Smooth muscle cell (in vitro differentiated cells): Measurements from ENCODE around the gene EXOC4. TPM values are rescaled to one million over a fixed set of nuclear protein-coding genes. Genes with fewer than 3 reads are reported as not detected.

ENCODE experiments used
- DNase-seq: peaks from one replicate; lab custom pipeline; 2025; ENCODE audit not compliant: unreplicated experiment; lab: John Stamatoyannopoulos, UW
- H2AFZ ChIP-seq: fragments of 200-600 bp; sonication (generic); 2 replicates; pipeline ENCODE4 v1.6.0; 2016; ENCODE audit warnings: antibody characterized with exemption, low read depth, mild to moderate bottlenecking
- H3F3A ChIP-seq: fragments of 200-600 bp; sonication (generic); 2 replicates; pipeline ENCODE4 v1.6.0; 2017; ENCODE audit warnings: antibody characterized with exemption, low read depth
- H3K27ac ChIP-seq: fragments of 200-600 bp; sonication (generic); 2 replicates; pipeline ENCODE4 v1.5.1; 2016; ENCODE audit warnings: low read depth, mild to moderate bottlenecking
- H3K27me3 ChIP-seq: fragments of 200-600 bp; sonication (generic); 2 replicates; pipeline ENCODE4 v1.6.1; 2016; ENCODE audit warnings: low read depth, mild to moderate bottlenecking
- H3K36me3 ChIP-seq: fragments of 200-600 bp; sonication (generic); 2 replicates; pipeline ENCODE4 v1.5.1; 2016; ENCODE audit warnings: low read depth
- H3K4me1 ChIP-seq: fragments of 200-600 bp; sonication (generic); 2 replicates; pipeline ENCODE4 v1.5.1; 2016; ENCODE audit warnings: low read depth
- H3K4me2 ChIP-seq: fragments of 200-600 bp; sonication (generic); 2 replicates; pipeline ENCODE4 v1.6.0; 2016; ENCODE audit warnings: mild to moderate bottlenecking
- H3K4me3 ChIP-seq: fragments of 200-600 bp; sonication (generic); 2 replicates; pipeline ENCODE4 v1.5.1; 2016; ENCODE audit warnings: mild to moderate bottlenecking
- H3K79me2 ChIP-seq: fragments of 200-600 bp; sonication (generic); 2 replicates; pipeline ENCODE4 v1.6.0; 2016; ENCODE audit warnings: low read depth, mild to moderate bottlenecking
- H3K9ac ChIP-seq: fragments of 200-600 bp; sonication (generic); 2 replicates; pipeline ENCODE4 v1.6.0; 2016; ENCODE audit warnings: low read depth
- H3K9me3 ChIP-seq: fragments of 200-600 bp; sonication (generic); replicated peaks from 2 replicates; pipeline ENCODE4 v1.5.1; 2016; ENCODE audit warnings: low read depth
- H4K20me1 ChIP-seq: fragments of 200-600 bp; sonication (generic); 2 replicates; pipeline ENCODE4 v1.6.0; 2016; ENCODE audit warnings: low read depth
- CTCF ChIP-seq: fragments of 200-600 bp; sonication (generic); IDR thresholded peaks from 2 replicates; pipeline ENCODE4 v1.5.1; 2017; ENCODE audit warnings: borderline replicate concordance, mild to moderate bottlenecking, antibody characterized with exemption; ENCODE audit not compliant: insufficient read depth, poor library complexity, severe bottlenecking
- WGBS: methylation state at CpG from one replicate; pipeline ENCODE4 v1.1.7; 2016; ENCODE audit warnings: low lambda C conversion rate; 5-methylcytosine and 5-hydroxymethylcytosine counted together
- polyA plus RNA-seq: library from polyadenylated mRNA; unstranded; fragments of >200 nt; fragmentation: Nextera tagmentation; extraction: Ambion mirVana; gene quantifications from 2 replicates; pipeline ENCODE4 v1.2.1, GENCODE V29; 2016
- total RNA-seq: library from RNA; depleted of rRNA; stranded (reverse); fragments of >200 nt; gene quantifications from 2 replicates; pipeline ENCODE4 v1.2.3, GENCODE V29; 2014

EXOC4 gene
- total and polyA plus RNA-seq, 2 experiments from 2014 or later: 21.5 to 47.1 TPM

- WGBS: 92% methylated on average over 5 of the region's 5 CpGs
- Histone ChIP-seq H3K79me2 (no peaks in the 10 kb centered on the region), H3K27me3 (no peaks in the 10 kb centered on the region), H2AFZ (no peak overlapping the region), H4K20me1 (peaks cover 6% of the 10 kb centered on the region), H3K4me3 (no peak overlapping the region), H3F3A (no peaks in the 10 kb centered on the region), H3K27ac (no peak overlapping the region), H3K36me3 (no peaks in the 10 kb centered on the region), H3K4me2 (no peak overlapping the region), H3K9me3 (no peaks in the 10 kb centered on the region), H3K4me1 (no peaks in the 10 kb centered on the region), H3K9ac (no peak overlapping the region)
- TF ChIP-seq CTCF: no peak
- DNase-seq: no peak
These were observed 310.4 kb downstream of the EXOC4 start for GRCh38 chr7:133563251-133563650.

GRCh38 chr7:133564484-133564883 is 311.6 kb downstream of the EXOC4 start:
- WGBS: 91% methylated on average over 2 of the region's 2 CpGs
- no peaks in the 10 kb centered on the region for H3K4me1 ChIP-seq
- no peak overlapping the region for H3K27ac ChIP-seq
- no peak for TF ChIP-seq CTCF
- H3K36me3 ChIP-seq: no peaks in the 10 kb centered on the region
- no peak for DNase-seq
- no peak overlapping the region for H2AFZ ChIP-seq
- H3K9ac ChIP-seq: no peak overlapping the region
- H3K9me3 ChIP-seq: no peaks in the 10 kb centered on the region
- no peaks in the 10 kb centered on the region for H3K27me3 ChIP-seq
- peaks cover 7% of the 10 kb centered on the region for H4K20me1 ChIP-seq
- H3K4me2 ChIP-seq: no peak overlapping the region
- H3F3A ChIP-seq: no peaks in the 10 kb centered on the region
- H3K79me2 ChIP-seq: no peaks in the 10 kb centered on the region
- H3K4me3 ChIP-seq: no peak overlapping the region

DNA sequence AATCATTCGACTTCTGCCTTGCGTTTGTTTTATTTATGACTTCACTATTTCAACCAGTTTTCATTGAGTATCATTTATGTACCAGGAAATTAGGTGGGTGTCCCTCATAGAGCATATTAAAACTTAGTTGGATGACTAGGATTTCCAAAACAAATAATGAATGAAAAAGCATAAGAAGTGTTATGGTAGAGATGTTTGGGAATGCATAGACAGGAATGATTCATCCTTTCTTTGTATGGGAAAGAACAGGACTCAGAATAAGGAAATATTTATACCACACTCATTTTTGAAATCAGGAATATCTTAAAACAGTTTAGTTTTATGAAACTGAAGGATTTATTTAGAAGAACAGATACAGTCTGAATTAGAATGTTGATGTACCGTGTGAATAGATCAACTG is 315.7 kb downstream of the EXOC4 start:
- no peak for TF ChIP-seq CTCF
- no peak overlapping the region for H3K4me2 ChIP-seq
- no peak overlapping the region for H2AFZ ChIP-seq
- H3K27ac ChIP-seq: no peak overlapping the region
- no peaks in the 10 kb centered on the region for H3K79me2 ChIP-seq
- no peak overlapping the region for H3K9ac ChIP-seq
- no peak for DNase-seq
- H3K27me3 ChIP-seq: no peaks in the 10 kb centered on the region
- H3K9me3 ChIP-seq: no peaks in the 10 kb centered on the region
- no peak overlapping the region for H3K4me3 ChIP-seq
- H3K4me1 ChIP-seq: no peaks in the 10 kb centered on the region
- peaks cover 8% of the 10 kb centered on the region for H4K20me1 ChIP-seq
- no peaks in the 10 kb centered on the region for H3F3A ChIP-seq
- WGBS: 94% methylated on average over 3 of the region's 3 CpGs
- H3K36me3 ChIP-seq: no peaks in the 10 kb centered on the region

DNA sequence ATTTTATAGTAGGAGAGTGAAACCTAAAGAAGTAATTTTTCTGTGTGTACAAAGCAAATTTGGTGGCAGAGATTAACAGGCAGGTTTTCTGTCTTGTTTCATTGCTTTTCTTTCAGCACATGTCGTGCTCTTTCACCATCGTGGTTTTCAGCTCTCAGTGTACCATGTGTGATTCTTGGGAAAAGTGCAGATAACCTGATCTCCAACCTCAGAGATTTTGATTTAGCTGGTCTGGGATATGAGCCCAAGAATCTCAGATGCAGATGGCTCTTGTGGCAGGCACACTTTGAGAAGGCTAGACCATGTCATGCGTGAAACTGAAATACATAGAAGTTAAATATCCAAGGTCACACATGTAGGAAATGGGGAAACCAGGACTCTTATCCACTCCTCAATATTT is 317.4 kb downstream of the EXOC4 start:
- Histone ChIP-seq H3K4me2 (no peak overlapping the region), H3K36me3 (no peaks in the 10 kb centered on the region), H3K4me3 (no peak overlapping the region), H3F3A (no peaks in the 10 kb centered on the region), H4K20me1 (peaks cover 5% of the 10 kb centered on the region), H3K9me3 (no peaks in the 10 kb centered on the region), H3K4me1 (no peaks in the 10 kb centered on the region), H2AFZ (no peak overlapping the region), H3K27me3 (no peaks in the 10 kb centered on the region), H3K9ac (no peak overlapping the region), H3K79me2 (no peaks in the 10 kb centered on the region), H3K27ac (no peak overlapping the region)
- DNase-seq: no peak
- 90% methylated on average over 3 of the region's 3 CpGs for WGBS
- no peak for TF ChIP-seq CTCF
